Calu3 (cell line): ENCODE results near the gene TSPYL1. TPM values are rescaled to one million over a fixed set of nuclear protein-coding genes. Genes with fewer than 3 reads are reported as not detected.

Experiments
- BruUV-seq: library from RNA; stranded (reverse); fragments of 400-500 nt; replicated peaks from 2 replicates; lab custom pipeline; 2021; lab: Mats Ljungman, UMichigan
- CTCF ChIA-PET: fragments of 300-600 bp; sonication (Branson Sonifier 250); formaldehyde crosslinking; loops from one replicate; lab custom pipeline; 2022; ENCODE audit warnings: antibody characterized with exemption; lab: Charles Lee
- DNase-seq: peaks from one replicate; pipeline ENCODE4 v3.0.0; 2022
- H3K27ac Mint-ChIP-seq: one replicate; pipeline ENCODE4 v1.8.0; 2022; ENCODE audit warnings: mixed read lengths; ENCODE audit not compliant: unreplicated experiment
- H3K27me3 Mint-ChIP-seq: one replicate; pipeline ENCODE4 v1.8.0; 2022; ENCODE audit warnings: mixed read lengths; ENCODE audit not compliant: unreplicated experiment
- H3K36me3 Mint-ChIP-seq: one replicate; pipeline ENCODE4 v1.8.0; 2022; ENCODE audit warnings: mild to moderate bottlenecking, moderate library complexity, mixed read lengths; ENCODE audit not compliant: insufficient read depth, unreplicated experiment
- H3K4me1 Mint-ChIP-seq: one replicate; pipeline ENCODE4 v1.8.0; 2022; ENCODE audit warnings: mild to moderate bottlenecking, low read depth, mixed read lengths; ENCODE audit not compliant: unreplicated experiment
- H3K4me3 Mint-ChIP-seq: one replicate; pipeline ENCODE4 v1.8.0; 2022; ENCODE audit warnings: mild to moderate bottlenecking, low read depth, moderate library complexity, mixed read lengths; ENCODE audit not compliant: unreplicated experiment
- H3K9me3 Mint-ChIP-seq: one replicate; pipeline ENCODE4 v1.8.0; 2022; ENCODE audit warnings: low read depth, mixed read lengths; ENCODE audit not compliant: unreplicated experiment
- CTCF ChIP-seq: fragments of 200-600 bp; IDR thresholded peaks from one replicate; pipeline ENCODE4 v1.8.0; 2022; ENCODE audit warnings: antibody characterized with exemption; ENCODE audit not compliant: unreplicated experiment
- intact Hi-C: fragments of 100-400 bp; cut with micrococcal nuclease; formaldehyde crosslinking; loops from one replicate; pipeline ENCODE4 v1.10.0; 2022; ENCODE audit not compliant: unreplicated experiment
- total RNA-seq: library from RNA; stranded (reverse); gene quantifications from 2 replicates; pipeline ENCODE4 v1.2.3, GENCODE V29; 2022

The TSPYL1 gene
- total RNA-seq, 1 experiment from 2014 or later = 79.0 TPM

- intact Hi-C loops = no loop called here
Measured at GRCh38 chr6:116263353-116263752, 16.4 kb downstream of the TSPYL1 start.

GRCh38 chr6:116258520-116258919 is 21.2 kb downstream of the TSPYL1 start:
- Mint-ChIP-seq H3K36me3 (no peaks in the 10 kb centered on the region), H3K9me3 (no peaks in the 10 kb centered on the region), H3K4me1 (no peaks in the 10 kb centered on the region), H3K27me3 (no peaks in the 10 kb centered on the region), H3K27ac (no peak overlapping the region), H3K4me3 (no peak overlapping the region)
- no peak for DNase-seq
- no TSS peak for BruUV-seq
- CTCF ChIA-PET = no interaction called here
- TF ChIP-seq CTCF = no peak
- intact Hi-C loops = no loop called here

More at GRCh38 chr6:116263353-116263752, 16.4 kb downstream of the TSPYL1 start:
- H3K4me1 Mint-ChIP-seq = no peaks in the 10 kb centered on the region
- CTCF ChIA-PET = interaction anchor here (0.5 kb wide), 1 partner anchor 11 kb away, joined by 3 read pairs; no protein-coding TSS in a partner anchor
- no peak for DNase-seq
- H3K27me3 Mint-ChIP-seq = no peaks in the 10 kb centered on the region
- TF ChIP-seq CTCF = no peak
- no peaks in the 10 kb centered on the region for H3K9me3 Mint-ChIP-seq
- peaks cover under 1% of the 10 kb centered on the region for H3K36me3 Mint-ChIP-seq
- H3K4me3 Mint-ChIP-seq = no peak overlapping the region
- no TSS peak for BruUV-seq
- H3K27ac Mint-ChIP-seq = no peak overlapping the region

- H3K4me3 Mint-ChIP-seq = no peak overlapping the region
Measured at GRCh38 chr6:116256694-116257093, 23.0 kb downstream of the TSPYL1 start.

GRCh38 chr6:116255246-116255800 is 24.4 kb downstream of the TSPYL1 start:
- no TSS peak for BruUV-seq
- CTCF ChIA-PET = interaction anchor here (1.6 kb wide), 1 partner anchor 13 kb away, joined by 6 read pairs; no protein-coding TSS in a partner anchor

More at GRCh38 chr6:116256694-116257093, 23.0 kb downstream of the TSPYL1 start:
- H3K4me1 Mint-ChIP-seq = peaks cover 1% of the 10 kb centered on the region
- DNase-seq = no peak
- H3K36me3 Mint-ChIP-seq = peaks cover 6% of the 10 kb centered on the region
- CTCF ChIA-PET = no interaction called here
- H3K9me3 Mint-ChIP-seq = no peaks in the 10 kb centered on the region
- no peaks in the 10 kb centered on the region for H3K27me3 Mint-ChIP-seq
- no TSS peak for BruUV-seq
- intact Hi-C loops = no loop called here
- no peak overlapping the region for H3K27ac Mint-ChIP-seq
- TF ChIP-seq CTCF = no peak

More at GRCh38 chr6:116255246-116255800, 24.4 kb downstream of the TSPYL1 start:
- intact Hi-C loops = no loop called here
- H3K27ac Mint-ChIP-seq = no peak overlapping the region
- H3K4me1 Mint-ChIP-seq = peaks cover 14% of the 10 kb centered on the region
- DNase-seq = no peak
- no peaks in the 10 kb centered on the region for H3K27me3 Mint-ChIP-seq
- peaks cover 15% of the 10 kb centered on the region for H3K36me3 Mint-ChIP-seq
- TF ChIP-seq CTCF = no peak
- H3K9me3 Mint-ChIP-seq = no peaks in the 10 kb centered on the region
- H3K4me3 Mint-ChIP-seq = no peak overlapping the region
